DOHH2 (cell line): ENCODE measurements around the gene USP40.

Experiments used
- H3F3A ChIP-seq: fragments of 200-600 bp; sonication (generic), shearing (Covaris generic); 2 replicates; pipeline ENCODE4 v1.6.0; 2016; ENCODE audit warnings: antibody characterized with exemption, mild to moderate bottlenecking; ENCODE audit not compliant: control insufficient read depth, insufficient read depth
- H3K27ac ChIP-seq: fragments of 200-600 bp; sonication (generic); 2 replicates; pipeline ENCODE4 v1.5.1; 2014; ENCODE audit warnings: low read depth, mild to moderate bottlenecking, low read length, moderate library complexity
- H3K27me3 ChIP-seq: fragments of 200-600 bp; sonication (generic); 2 replicates; pipeline ENCODE4 v1.6.1; 2014; ENCODE audit warnings: mild to moderate bottlenecking, low read length, mixed read lengths; ENCODE audit not compliant: control insufficient read depth
- H3K36me3 ChIP-seq: fragments of 200-600 bp; sonication (generic); 2 replicates; pipeline ENCODE4 v1.6.1; 2014; ENCODE audit warnings: mild to moderate bottlenecking, low read length, moderate library complexity, mixed read lengths; ENCODE audit not compliant: control insufficient read depth
- H3K4me1 ChIP-seq: fragments of 200-600 bp; sonication (generic); 2 replicates; pipeline ENCODE4 v1.6.1; 2014; ENCODE audit warnings: mild to moderate bottlenecking, low read length, mixed read lengths; ENCODE audit not compliant: control insufficient read depth
- H3K4me2 ChIP-seq: fragments of 200-600 bp; sonication (generic); 2 replicates; pipeline ENCODE4 v1.6.0; 2014; ENCODE audit warnings: mild to moderate bottlenecking, low read length, moderate library complexity
- H3K4me3 ChIP-seq: fragments of 200-600 bp; sonication (generic); 2 replicates; pipeline ENCODE4 v1.5.1; 2014; ENCODE audit warnings: mild to moderate bottlenecking, low read length, mixed read lengths
- H3K79me2 ChIP-seq: fragments of 200-600 bp; sonication (generic); 2 replicates; pipeline ENCODE4 v1.6.1; 2014; ENCODE audit warnings: mild to moderate bottlenecking, low read length, mixed read lengths; ENCODE audit not compliant: control insufficient read depth
- H3K9me2 ChIP-seq: fragments of 200-600 bp; sonication (generic); replicated peaks from 2 replicates; pipeline ENCODE4 v1.6.1; 2014; ENCODE audit warnings: mild to moderate bottlenecking, low read length, mixed read lengths; ENCODE audit not compliant: control insufficient read depth
- H3K9me3 ChIP-seq: fragments of 200-600 bp; sonication (generic); 2 replicates; pipeline ENCODE4 v1.6.1; 2014; ENCODE audit warnings: antibody characterized with exemption, low read length, mixed read lengths; ENCODE audit not compliant: control insufficient read depth, insufficient read depth
- H4K20me1 ChIP-seq: fragments of 200-600 bp; sonication (generic); 2 replicates; pipeline ENCODE4 v1.6.0; 2014; ENCODE audit warnings: low read depth, mild to moderate bottlenecking, antibody characterized with exemption, low read length, moderate library complexity; ENCODE audit not compliant: control insufficient read depth, insufficient read depth
- EZH2phosphoT487 ChIP-seq: fragments of 200-600 bp; sonication (generic); IDR thresholded peaks from 2 replicates; pipeline ENCODE4 v1.6.1; 2017; ENCODE audit warnings: borderline replicate concordance, mild to moderate bottlenecking, antibody characterized with exemption, low read length, moderate library complexity, mixed read lengths
- TF ChIP-seq, protein P1 (sequence below): fragments of 200-600 bp; sonication (generic); IDR thresholded peaks from one replicate; pipeline ENCODE4 v1.5.1; 2014; ENCODE audit warnings: antibody characterized with exemption, mild to moderate bottlenecking, low read depth, low read length; ENCODE audit not compliant: poor library complexity, severe bottlenecking

Gene USP40

DNA sequence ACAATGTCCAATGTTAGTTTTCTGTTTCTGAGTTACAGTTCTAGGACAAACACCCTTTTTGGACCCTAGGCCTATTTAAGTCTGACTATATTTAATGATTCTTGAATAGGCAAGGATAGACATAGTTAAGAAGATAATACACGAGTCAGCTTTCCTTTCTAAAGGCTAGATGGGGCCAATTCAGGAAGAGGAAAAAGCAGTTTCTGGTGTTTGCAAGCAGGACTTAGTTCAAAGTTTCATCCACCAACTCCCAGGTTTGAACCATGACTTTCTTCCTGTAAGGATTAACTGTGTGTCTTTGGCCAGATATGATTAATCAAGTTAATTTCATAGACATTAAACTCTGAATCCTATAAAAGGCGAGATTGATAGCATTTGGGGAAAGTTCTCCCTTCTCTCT, 66.7 kb downstream of the USP40 start:
- H3K79me2 ChIP-seq = no peaks in the 10 kb centered on the region
- H3K27ac ChIP-seq = no peak overlapping the region
- no peak overlapping the region for H3K4me3 ChIP-seq
- H3K9me2 ChIP-seq = no peaks in the 10 kb centered on the region
- H3K4me1 ChIP-seq = no peaks in the 10 kb centered on the region
- H3K27me3 ChIP-seq = no peaks in the 10 kb centered on the region
- H3F3A ChIP-seq = no peaks in the 10 kb centered on the region
- no peaks in the 10 kb centered on the region for H4K20me1 ChIP-seq
- no peak for TF ChIP-seq EZH2phosphoT487
- TF ChIP-seq, protein P1, sequence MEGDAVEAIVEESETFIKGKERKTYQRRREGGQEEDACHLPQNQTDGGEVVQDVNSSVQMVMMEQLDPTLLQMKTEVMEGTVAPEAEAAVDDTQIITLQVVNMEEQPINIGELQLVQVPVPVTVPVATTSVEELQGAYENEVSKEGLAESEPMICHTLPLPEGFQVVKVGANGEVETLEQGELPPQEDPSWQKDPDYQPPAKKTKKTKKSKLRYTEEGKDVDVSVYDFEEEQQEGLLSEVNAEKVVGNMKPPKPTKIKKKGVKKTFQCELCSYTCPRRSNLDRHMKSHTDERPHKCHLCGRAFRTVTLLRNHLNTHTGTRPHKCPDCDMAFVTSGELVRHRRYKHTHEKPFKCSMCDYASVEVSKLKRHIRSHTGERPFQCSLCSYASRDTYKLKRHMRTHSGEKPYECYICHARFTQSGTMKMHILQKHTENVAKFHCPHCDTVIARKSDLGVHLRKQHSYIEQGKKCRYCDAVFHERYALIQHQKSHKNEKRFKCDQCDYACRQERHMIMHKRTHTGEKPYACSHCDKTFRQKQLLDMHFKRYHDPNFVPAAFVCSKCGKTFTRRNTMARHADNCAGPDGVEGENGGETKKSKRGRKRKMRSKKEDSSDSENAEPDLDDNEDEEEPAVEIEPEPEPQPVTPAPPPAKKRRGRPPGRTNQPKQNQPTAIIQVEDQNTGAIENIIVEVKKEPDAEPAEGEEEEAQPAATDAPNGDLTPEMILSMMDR = no peak
- no peak overlapping the region for H3K4me2 ChIP-seq
- H3K36me3 ChIP-seq = peaks cover 7% of the 10 kb centered on the region
- peaks cover 13% of the 10 kb centered on the region for H3K9me3 ChIP-seq

DNA sequence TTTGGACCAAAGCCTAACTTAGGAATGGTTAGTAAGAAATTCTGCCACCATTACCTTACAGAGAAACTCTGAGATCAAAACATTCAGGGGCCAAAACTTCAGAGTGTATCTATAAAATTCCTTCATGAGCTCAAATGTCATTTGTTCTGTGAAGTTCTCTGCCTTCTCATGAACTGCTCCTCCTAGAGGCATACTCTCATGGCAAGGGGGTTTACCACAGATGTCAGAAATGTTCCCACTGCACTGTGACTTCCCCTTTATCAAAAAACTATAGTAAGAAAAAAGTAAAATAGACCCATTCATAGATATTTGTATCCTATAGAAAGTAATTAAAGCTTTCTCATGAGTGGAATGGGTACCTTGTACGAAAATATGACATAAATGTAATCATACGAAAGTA, 68.5 kb downstream of the USP40 start:
- no peak overlapping the region for H3K4me3 ChIP-seq
- no peaks in the 10 kb centered on the region for H3K27me3 ChIP-seq
- H3K4me1 ChIP-seq = no peaks in the 10 kb centered on the region
- TF ChIP-seq EZH2phosphoT487 = no peak
- TF ChIP-seq, protein P1 = no peak
- H3K9me3 ChIP-seq = peaks cover 8% of the 10 kb centered on the region
- H3K9me2 ChIP-seq = no peaks in the 10 kb centered on the region
- no peaks in the 10 kb centered on the region for H3F3A ChIP-seq
- no peak overlapping the region for H3K27ac ChIP-seq
- H3K79me2 ChIP-seq = no peaks in the 10 kb centered on the region
- H3K36me3 ChIP-seq = peaks cover 4% of the 10 kb centered on the region; the same call in 1 of the 2 replicates
- no peaks in the 10 kb centered on the region for H4K20me1 ChIP-seq
- no peak overlapping the region for H3K4me2 ChIP-seq

DNA sequence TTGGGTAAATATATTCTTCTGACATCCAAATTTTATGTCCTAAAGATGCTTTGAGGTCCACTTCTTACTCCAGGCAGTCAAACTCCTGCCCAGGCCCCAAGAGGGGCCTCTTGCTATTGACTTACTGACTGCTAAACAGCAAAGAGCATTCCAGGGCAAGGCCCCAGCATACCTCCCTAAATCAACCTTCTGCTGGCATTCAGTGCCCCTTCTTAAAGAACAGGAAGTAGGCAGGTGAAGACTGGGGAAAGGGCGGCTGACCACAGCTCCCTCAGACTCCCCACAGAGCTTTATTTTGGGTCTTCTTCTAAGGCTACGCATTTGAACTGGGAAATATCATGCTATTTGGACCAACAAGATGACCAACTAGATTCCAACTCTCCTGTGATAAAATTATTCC, 68.9 kb downstream of the USP40 start:
- Histone ChIP-seq H3K27me3 (no peaks in the 10 kb centered on the region), H3K9me3 (peaks cover 4% of the 10 kb centered on the region; the same call in 1 of the 2 replicates), H3K4me3 (no peak overlapping the region), H3K27ac (no peak overlapping the region), H4K20me1 (no peaks in the 10 kb centered on the region), H3K36me3 (peaks cover 4% of the 10 kb centered on the region; the same call in 1 of the 2 replicates), H3F3A (no peaks in the 10 kb centered on the region), H3K79me2 (no peaks in the 10 kb centered on the region), H3K4me2 (no peak overlapping the region), H3K4me1 (no peaks in the 10 kb centered on the region), H3K9me2 (no peaks in the 10 kb centered on the region)
- TF ChIP-seq, protein P1 = no peak
- no peak for TF ChIP-seq EZH2phosphoT487
